ENCODE results near the gene ISG20.
A peak's percentile ranks its signal among the peaks of the same experiment; 100 is the strongest.

Gene ISG20

DNA sequence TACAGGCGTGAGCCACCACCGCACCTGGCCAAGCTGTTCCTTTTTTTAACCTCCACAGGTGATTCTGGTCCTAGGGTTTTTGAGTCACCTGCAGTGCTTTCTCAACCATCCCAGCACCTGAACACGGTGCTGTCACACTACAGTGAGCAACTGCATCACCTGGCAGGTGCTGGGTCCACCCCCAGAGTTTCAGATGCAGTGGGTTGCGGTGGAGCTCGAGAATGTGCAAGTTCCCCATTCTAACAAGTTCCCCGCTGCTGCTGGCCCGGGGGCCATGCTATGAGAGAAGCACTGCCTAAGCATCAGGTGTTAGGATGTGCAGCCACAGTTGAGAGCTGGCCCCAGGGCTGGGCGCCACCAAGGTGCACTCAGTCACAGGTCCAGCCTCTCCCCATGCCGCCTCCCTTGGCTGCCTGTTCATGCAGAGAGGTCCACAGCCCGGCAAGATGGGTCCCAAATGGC, 18.0 kb downstream of the ISG20 start:
- no peak overlapping the region for H2AFZ ChIP-seq
- no peak overlapping the region for H3K4me2 ChIP-seq (ENCODE audit: low read length)
- H3K9ac ChIP-seq, result no peak overlapping the region
- no peaks in the 10 kb centered on the region for H3K36me3 ChIP-seq (ENCODE audit: control insufficient read depth, insufficient read depth, low read length)
- no peaks in the 10 kb centered on the region for H3K27me3 ChIP-seq (ENCODE audit: control insufficient read depth, insufficient read depth, low read length)
- no peaks in the 10 kb centered on the region for H3K9me3 ChIP-seq (ENCODE audit: control insufficient read depth, low read length)
- no peak overlapping the region for H3K27ac ChIP-seq
- no peaks in the 10 kb centered on the region for H3K79me2 ChIP-seq
- TF ChIP-seq, protein P1, sequence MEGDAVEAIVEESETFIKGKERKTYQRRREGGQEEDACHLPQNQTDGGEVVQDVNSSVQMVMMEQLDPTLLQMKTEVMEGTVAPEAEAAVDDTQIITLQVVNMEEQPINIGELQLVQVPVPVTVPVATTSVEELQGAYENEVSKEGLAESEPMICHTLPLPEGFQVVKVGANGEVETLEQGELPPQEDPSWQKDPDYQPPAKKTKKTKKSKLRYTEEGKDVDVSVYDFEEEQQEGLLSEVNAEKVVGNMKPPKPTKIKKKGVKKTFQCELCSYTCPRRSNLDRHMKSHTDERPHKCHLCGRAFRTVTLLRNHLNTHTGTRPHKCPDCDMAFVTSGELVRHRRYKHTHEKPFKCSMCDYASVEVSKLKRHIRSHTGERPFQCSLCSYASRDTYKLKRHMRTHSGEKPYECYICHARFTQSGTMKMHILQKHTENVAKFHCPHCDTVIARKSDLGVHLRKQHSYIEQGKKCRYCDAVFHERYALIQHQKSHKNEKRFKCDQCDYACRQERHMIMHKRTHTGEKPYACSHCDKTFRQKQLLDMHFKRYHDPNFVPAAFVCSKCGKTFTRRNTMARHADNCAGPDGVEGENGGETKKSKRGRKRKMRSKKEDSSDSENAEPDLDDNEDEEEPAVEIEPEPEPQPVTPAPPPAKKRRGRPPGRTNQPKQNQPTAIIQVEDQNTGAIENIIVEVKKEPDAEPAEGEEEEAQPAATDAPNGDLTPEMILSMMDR (IDR thresholded peaks at IDR 0.05), result no peak
- no peaks in the 10 kb centered on the region for H3K4me1 ChIP-seq
- H3K4me3 ChIP-seq (ENCODE audit: low read depth, low read length), result no peak overlapping the region

DNA sequence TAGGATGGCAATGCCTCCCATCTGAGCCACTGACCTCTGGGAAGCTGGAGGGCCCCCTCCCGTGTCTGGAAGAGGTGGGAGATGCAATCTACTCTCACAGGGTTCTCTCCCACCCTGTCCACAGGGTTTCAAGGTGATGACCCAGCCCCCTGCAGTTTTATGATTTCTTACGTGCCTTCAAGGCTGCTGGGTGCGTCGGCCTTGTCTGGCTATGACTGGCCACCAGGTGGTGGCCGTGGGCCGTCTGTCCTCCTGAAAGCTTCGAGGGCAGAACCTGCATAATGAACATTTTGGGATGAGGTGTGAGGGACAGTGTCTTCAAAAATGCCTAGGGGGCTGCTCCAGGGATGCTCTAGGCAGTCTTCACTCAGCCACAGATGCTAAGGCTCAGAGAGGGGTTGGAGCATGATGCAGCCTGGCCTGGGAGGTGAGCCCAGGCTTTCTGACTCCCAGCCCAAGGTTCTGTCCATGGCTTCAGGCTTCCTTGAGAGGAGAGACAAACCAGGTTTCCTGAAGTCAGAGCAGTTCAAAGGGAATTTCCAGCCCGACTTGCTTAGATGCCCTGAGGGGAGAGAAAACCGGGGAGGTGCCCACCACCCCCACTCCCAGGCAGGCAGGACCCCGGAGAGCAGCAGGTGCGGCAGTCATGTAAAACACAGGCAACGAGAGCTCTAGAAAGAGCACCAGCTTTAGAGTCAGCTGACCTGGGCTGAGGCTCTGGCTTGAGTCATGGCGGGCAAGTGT, 18.7 kb downstream of the ISG20 start:
- no peaks in the 10 kb centered on the region for H3K79me2 ChIP-seq
- H3K27ac ChIP-seq, result no peak overlapping the region
- no peaks in the 10 kb centered on the region for H3K4me1 ChIP-seq
- no peak overlapping the region for H3K4me3 ChIP-seq (ENCODE audit: low read depth, low read length)
- no peak overlapping the region for H2AFZ ChIP-seq
- H3K9me3 ChIP-seq (ENCODE audit: control insufficient read depth, low read length), result no peaks in the 10 kb centered on the region
- TF ChIP-seq, protein P1 (IDR thresholded peaks at IDR 0.05), result peak; percentile 37
- no peaks in the 10 kb centered on the region for H3K36me3 ChIP-seq (ENCODE audit: control insufficient read depth, insufficient read depth, low read length)
- H3K9ac ChIP-seq, result no peak overlapping the region
- H3K4me2 ChIP-seq (ENCODE audit: low read length), result no peak overlapping the region
- no peaks in the 10 kb centered on the region for H3K27me3 ChIP-seq (ENCODE audit: control insufficient read depth, insufficient read depth, low read length)

DNA sequence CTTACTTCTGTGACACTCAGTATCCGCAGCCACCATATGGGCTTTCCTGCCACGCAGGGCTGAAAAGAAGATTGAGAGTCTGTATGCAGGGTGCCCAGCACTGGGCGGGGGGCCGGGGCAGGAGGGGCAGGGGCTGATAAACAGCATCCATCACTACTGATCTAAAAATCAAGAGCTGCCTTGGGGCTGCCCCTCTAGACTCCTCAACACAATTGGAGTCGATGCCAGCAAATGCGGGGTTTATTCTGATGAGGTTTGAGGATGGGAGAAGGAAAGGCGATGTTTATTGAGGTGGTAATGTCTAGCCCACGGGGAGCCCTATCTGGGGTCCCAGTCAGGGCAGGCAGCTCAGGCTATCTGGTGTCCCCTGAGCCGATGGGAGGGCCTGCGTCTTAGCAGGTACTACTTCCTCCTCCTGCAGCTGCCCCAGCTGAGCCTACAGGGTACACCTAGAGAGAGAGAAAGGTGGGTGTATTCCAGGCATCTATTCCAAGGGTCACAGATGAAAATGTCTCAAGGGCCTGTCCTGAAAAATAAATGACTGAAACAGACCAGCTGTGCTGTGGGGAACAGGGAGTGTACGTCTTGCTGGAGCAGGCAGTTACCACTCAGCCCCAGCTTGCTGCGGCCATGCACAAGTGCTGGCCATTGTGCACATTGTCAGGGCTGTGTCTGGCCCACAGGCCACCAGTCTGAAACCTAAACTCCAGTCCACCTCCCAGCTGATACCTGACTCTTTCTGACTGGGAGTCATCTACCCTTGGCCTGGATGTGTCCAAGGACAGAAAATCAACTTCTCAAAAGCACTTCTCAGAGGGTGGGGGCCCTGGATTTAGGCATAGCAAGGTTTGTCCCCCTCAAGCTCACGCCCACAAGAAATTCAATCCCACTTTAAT, 19.5 kb downstream of the ISG20 start:
- Histone ChIP-seq H2AFZ (no peak overlapping the region), H3K4me2 (ENCODE audit: low read length) (no peak overlapping the region), H3K4me3 (ENCODE audit: low read depth, low read length) (no peak overlapping the region), H3K4me1 (no peaks in the 10 kb centered on the region), H3K36me3 (ENCODE audit: control insufficient read depth, insufficient read depth, low read length) (no peaks in the 10 kb centered on the region), H3K9ac (no peak overlapping the region), H3K27me3 (ENCODE audit: control insufficient read depth, insufficient read depth, low read length) (no peaks in the 10 kb centered on the region), H3K27ac (no peak overlapping the region), H3K79me2 (no peaks in the 10 kb centered on the region), H3K9me3 (ENCODE audit: control insufficient read depth, low read length) (no peaks in the 10 kb centered on the region)
- TF ChIP-seq, protein P1 (IDR thresholded peaks at IDR 0.05), result no peak

DNA sequence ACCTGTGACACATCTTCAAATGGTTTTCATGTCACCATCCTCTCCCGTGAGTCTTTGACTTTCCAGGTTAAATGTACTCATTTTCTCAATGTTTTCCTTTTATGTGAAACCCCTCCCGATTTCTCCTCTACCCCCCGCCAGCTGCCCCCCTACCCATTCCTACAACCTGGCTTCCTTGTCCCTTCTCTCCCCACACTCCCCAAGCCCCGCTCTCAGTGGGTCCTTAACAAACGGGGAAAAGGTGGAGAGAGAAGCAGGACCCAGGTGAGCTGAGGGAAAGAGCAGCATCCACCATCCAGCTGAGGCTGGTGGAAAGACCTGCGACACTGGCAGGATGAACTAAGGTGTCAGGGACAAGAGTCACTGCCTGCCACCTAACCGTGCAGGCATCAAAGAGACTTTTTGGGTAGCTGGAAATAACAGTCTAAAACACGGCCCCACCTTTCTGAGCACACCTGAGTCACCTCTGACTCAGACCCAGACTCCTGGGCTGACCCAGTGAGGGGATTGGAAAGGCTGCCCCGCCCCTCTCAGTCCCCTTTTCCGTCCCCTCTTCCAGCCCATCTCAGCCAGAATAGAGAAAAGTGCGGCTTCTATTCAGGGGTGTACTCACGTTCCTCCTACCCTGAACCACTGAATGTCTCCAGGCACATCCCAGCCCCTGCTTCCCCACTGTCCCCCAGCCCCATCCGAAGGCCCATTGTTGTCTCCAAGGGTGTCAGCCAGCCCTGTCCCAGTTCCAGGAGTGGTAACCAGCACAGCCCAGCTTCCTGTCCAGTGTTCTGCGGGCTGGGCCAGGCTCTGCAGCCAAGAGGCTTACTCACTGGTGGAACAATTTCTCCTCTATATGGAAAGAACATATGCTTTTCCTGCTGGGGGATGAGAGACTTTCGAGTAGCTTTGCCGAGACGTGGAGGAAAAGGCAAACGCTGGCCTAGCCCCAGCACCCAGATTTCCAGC, 20.4 kb downstream of the ISG20 start:
- H3K36me3 ChIP-seq (ENCODE audit: control insufficient read depth, insufficient read depth, low read length), result no peaks in the 10 kb centered on the region
- H3K27ac ChIP-seq, result no peak overlapping the region
- H3K9ac ChIP-seq, result no peak overlapping the region
- no peak overlapping the region for H2AFZ ChIP-seq
- H3K4me2 ChIP-seq (ENCODE audit: low read length), result no peak overlapping the region
- no peaks in the 10 kb centered on the region for H3K4me1 ChIP-seq
- H3K9me3 ChIP-seq (ENCODE audit: control insufficient read depth, low read length), result no peaks in the 10 kb centered on the region
- TF ChIP-seq, protein P1 (IDR thresholded peaks at IDR 0.05), result no peak
- H3K27me3 ChIP-seq (ENCODE audit: control insufficient read depth, insufficient read depth, low read length), result no peaks in the 10 kb centered on the region
- H3K4me3 ChIP-seq (ENCODE audit: low read depth, low read length), result no peak overlapping the region
- H3K79me2 ChIP-seq, result no peaks in the 10 kb centered on the region
